HG02885 (cell line): ENCODE data around the gene ADIPOR2.
"Not testable (repeated sequence)": the region's sequence is repeated elsewhere in the genome, so short reads cannot be mapped to it uniquely, and the experiment has no call there.

Experiments used
- ATAC-seq: cut with Tn5 transposase; IDR thresholded peaks from one replicate; pipeline ENCODE4 v1.9.1; 2021; ENCODE audit warnings: mild to moderate bottlenecking; ENCODE audit not compliant: unreplicated experiment, poor library complexity

The ADIPOR2 gene

DNA sequence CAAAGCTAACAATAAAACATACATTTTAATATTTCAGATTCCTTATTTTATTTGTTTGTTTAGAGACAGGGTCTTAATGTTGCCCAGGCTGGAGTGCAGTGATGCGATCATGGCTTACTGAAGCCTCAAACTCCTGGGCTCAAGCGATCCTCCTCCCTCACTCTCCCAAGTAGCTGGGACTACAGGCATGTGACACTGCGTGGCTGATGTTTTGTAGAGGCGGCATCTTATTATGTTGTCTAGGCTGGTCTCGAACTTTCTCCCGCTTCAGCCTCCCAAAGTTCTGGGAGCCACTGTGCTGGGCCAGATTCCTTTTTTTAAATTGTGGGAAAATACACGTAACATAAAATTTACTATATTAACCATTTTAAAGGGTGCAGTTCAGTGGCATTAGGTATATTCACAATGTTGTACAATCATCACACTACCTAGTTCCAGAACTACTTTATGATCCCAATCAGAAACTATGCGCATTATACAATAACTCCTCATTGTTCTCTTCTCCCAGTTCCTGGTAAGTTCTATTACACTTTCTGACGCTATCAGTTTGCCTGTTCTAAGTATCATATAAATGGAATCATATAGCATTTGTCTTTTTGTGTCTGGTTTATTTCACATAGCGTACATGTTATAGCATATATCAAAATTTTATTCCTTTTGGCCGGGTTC is 40.3 kb downstream of the ADIPOR2 start:
- no peak for ATAC-seq

DNA sequence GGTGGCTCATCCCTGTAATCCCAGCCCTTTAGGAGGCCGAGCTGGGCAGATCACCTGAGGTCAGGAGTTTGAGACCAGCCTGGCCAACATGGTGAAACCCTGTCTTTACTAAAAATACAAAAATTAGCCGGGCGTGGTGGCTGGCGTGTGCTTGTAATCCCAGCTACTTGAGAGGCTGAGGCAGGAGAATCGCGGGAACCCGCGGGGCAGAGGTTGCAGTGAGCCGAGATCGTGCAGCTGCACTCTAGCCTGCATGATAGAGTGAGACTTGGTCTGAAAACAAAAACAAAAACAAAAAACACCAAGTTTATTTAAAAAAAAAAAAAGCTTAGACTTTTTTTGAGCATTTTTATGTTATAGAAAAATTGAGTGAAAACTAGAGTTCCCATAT is 40.8 kb downstream of the ADIPOR2 start:
- not testable (repeated sequence) for ATAC-seq

DNA sequence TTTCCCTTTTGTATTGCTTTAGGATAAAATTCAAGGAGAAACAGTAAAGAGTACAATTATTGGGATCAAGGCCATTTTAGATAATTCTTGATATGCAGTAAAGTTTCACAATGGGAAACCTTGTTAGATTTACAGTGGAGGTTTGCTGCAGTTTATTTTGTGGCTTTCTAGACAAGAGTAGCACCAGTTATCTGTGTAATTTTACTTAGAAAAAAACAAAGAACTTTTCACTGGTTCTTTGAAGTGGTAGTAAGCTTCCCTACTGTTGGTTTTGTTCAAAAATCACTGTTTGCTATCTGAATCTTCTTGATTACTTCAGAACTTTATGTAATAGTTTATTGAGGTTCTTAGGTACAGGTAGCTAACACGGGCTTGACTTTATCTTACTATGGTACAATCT is 42.0 kb downstream of the ADIPOR2 start:
- no peak for ATAC-seq

DNA sequence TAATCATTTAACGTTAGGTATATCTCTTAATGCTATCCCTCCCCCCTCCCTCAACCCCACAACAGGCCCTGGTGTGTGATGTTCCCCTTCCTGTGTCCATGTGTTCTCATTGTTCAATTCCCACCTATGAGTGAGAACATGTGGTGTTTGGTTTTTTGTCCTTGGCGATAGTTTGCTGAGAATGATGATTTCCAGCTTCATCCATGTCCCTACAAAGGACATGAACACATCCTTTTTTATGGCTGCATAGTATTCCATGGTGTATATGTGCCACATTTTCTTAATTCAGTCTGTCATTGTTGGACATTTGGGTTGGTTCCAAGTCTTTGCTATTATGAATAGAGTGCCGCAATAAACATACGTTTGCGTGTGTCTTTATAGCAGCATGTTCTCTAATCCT is 42.8 kb downstream of the ADIPOR2 start:
- ATAC-seq, result not testable (repeated sequence)

DNA sequence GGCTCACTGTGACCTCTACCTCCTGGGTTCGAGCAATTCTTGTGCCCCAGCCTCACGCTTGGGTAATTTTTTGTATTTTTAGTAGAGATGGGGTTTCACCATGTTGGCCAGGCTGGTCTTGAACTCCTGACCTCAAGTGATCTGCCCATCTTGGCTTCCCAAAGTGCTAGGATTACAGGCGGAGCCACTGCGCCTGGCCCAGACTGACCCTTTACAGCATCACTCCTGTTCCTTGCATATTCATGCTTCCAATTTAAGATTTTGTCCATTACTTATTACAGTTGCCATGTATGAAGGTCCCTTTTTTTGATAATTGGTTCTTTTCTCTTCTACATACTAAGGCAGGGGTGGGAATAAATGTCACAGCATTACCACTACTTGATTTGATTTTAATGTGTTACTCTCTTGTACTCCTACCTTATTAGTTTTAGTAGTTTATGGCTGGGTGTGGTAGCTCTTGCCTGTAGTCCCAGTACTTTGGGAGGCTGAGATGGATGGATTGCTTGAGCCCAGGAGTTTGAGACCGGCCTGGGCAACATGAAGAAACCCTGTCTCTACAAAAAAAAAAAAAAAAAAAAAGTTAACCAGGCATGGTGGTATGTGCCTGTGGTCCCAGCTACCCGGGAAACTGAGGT is 46.9 kb downstream of the ADIPOR2 start:
- ATAC-seq, result no peak

DNA sequence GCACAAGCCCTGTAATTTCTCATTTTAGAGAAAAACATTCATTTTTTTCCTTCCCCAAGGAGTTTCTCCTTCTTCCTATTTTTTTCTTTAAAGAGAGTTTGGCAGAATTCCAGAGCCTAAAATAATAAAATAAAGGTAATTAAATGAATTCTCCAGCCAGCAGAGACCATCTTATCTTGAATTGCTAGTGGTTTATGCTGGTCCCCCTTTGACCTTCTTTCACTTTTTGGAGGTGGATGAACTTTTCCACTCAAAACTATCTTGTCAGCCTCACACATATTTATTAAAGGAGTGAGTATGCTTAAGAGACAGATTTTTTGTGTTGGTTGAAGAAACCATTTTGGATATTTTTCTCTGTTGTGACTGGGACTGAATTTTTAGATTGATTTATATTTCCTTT is 47.6 kb downstream of the ADIPOR2 start:
- no peak for ATAC-seq

DNA sequence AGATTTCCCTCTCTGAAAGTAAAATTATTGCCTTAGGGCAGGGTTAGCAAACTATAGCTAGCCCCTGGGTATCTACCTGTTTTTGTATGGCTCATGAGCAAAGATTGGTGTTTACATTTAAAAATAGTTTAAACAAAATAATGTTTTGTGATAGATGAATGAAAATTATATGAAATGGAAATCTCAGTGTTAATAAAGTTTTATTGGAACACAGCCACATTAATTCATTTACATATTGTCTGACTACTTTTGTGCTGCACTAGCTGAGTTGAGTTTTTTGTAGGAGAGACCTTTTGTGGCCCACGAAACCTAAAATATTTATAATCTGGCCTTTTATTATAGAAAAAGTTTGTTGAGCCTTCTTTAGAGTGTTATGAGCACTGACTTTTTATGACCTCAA is 48.5 kb downstream of the ADIPOR2 start:
- no peak for ATAC-seq

DNA sequence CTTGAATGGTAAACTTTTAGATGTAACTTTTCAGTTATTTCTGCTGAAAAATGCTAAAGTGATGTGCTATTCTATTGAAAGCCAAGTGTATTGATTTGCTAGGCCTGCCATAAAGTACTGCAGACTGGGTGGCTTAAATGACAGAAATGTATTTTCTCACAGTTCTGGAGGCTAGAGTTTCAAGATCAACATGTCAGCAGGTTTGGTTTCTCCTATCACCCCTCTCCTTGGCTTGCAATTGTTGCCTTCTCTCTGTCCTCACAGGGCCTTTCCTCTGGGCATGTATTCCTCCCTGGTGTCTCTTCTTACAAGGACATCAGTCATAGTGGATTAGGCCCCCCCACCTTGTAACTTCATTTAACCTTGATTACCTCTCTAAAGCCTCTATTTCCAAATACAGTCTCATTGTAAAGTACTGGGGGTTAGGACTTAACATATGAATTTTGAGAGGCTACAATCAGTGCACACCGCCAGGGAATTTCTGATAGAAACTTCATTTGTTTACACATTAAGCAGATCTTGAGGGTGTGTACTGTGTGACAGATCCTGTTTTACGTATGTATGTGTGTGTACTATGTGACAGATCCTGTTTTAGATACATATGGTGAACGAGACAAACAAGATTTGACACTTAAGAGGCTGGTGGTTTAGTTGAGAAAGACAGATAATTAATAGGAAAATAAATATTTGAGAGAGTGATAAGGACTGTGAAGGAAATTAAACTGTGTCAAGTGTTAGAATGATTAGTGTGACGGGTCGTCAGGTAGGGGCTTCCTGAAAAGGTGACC is 49.5 kb downstream of the ADIPOR2 start:
- no peak for ATAC-seq

DNA sequence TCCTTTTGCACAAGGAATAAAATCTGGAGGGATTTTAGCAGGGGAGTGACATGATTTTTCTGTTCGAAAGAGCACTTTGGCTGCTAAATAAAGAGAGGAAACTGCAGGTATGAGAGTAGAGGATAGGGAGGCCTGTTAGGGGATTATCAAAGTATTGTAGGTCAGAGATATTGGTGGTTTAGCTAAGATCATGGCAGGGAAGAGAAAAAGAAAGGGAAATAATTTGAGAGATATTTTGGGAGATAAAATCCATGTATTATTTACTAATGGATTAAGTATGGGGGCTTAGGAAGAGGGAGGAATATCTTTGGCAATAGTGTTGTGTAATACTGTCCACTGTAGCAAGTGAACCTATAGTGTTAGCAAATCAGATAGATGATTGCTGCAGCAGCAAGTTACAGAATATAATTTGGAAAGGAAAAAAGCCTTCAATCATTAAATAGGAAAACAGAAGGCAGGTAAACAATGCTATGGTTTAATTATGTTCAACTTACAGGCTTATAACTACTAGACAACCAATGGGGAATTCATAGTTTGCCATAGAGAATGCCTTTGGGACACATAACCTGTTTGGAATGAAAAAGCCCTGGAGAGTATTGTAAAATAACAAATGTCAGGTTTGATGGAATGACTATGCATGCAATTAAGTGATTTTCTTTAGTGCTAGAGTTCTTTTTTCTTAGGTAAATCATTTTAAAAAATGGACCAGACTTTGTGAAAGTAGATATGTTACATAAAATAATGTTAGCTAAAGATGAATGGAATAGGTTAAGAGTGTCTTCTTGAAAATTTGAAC is 50.5 kb downstream of the ADIPOR2 start:
- no peak for ATAC-seq

DNA sequence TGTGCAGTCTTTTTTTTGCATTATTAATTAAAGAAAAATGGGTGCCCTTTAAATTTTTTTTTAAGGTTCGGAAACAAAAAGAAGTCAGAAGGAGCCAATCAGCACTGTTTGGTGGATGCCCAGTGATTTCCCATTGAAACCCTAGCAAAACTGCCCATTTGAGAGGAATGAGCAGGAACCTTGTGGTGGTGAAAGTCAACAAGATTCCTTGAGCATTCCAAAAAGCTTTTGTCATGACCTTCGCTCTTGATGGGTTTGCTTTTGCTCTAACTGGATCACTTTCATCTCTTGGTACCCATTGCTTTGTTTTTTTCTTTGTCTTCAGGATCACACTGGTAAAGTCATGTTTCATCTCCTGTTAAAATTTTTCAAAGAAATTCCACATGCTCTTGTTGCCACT is 54.1 kb downstream of the ADIPOR2 start:
- ATAC-seq, result no peak

DNA sequence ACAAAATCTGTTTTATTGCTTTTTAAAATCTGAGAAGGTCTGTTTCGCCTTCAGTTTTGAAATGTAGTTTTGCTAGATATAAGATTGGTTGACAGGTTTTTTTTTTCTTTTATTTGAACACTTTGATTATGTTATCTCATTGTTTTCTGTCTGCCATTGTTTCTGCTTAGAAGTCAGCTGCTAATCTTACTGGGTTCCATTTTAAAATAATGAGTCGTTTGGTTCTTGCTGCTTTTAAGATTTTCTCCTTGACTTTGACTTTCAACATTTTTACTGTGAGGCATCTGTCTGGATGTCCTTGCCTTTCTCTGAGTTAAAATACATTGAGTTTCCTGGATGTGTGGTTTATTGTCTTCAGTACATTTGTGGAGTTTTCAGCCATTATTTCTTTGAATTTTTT is 56.7 kb downstream of the ADIPOR2 start:
- ATAC-seq, result no peak

DNA sequence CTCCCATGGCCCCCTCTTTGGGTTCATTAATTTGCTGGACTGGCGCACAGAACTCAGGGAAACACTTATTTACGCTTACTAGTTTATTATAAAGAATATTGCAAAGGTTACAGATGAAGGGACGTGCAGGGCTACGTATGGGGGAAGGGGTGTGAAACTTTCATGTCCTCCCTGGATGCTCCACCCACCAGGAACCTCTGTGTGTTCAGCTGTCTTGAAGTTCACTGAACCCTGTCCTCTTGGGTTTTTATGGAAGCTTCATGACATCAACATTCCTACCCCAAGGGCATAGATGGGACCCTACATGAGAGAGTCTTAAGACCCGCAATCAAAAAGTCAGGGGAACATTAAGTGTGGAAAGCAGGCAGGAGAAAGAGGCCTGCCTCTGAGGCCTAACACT is 58.1 kb downstream of the ADIPOR2 start:
- ATAC-seq, result no peak

DNA sequence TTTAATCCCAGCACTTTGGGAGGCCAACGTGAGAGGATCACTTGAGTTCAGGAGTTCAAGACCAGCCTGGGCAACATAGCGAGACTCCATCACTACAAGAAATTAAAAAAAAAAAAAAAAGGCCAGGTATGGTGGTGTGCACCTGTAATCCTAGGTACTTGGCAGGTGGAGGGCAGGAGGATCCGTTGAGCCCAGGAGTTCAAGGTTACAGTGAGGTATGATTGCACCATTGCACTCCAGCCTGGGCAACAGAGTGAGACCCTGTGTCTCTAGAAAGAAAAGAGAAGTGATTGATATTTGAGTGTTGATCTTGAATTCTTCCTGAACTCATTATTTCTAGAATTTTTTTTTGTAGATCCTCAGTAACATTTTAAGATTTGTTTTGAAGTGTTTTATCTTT is 59.4 kb downstream of the ADIPOR2 start:
- no peak for ATAC-seq

DNA sequence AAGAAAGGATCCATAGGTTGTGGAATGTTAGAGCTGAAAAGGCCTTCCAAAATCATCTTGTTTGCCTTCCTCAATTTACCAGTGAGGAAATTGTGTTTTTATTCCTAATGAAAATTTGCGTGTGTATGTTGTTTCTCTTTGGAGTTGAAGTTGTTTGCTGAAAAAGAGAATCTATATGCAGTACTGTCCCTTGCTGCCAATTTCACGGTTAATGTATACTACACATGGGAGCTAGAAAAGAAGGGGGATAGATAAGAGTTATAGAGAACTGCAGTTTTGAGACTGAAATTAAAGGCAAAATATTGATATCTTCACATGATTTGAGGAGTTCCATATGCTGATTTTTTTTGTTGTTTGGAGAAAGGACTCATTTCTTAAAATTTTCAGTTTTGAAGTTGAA is 67.5 kb downstream of the ADIPOR2 start:
- no peak for ATAC-seq

DNA sequence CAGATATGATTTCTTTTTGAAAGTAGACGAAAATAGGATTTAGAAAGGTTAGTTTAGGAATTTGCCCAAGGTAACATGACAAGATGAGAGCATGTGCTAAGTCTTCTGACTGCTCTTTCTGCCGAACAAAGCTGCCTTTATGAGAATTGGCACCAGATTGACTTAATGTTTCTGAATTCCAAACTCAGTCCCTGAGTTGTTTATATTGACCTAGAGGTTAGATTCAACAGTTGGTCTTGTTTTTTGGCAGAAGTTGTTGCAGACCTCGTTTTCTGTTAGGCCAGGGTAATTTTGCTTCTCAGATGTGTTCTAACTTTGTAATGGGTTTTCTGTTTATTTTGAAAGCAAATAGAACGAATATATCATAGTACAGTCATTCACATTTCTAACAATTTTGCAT is 68.0 kb downstream of the ADIPOR2 start:
- no peak for ATAC-seq

DNA sequence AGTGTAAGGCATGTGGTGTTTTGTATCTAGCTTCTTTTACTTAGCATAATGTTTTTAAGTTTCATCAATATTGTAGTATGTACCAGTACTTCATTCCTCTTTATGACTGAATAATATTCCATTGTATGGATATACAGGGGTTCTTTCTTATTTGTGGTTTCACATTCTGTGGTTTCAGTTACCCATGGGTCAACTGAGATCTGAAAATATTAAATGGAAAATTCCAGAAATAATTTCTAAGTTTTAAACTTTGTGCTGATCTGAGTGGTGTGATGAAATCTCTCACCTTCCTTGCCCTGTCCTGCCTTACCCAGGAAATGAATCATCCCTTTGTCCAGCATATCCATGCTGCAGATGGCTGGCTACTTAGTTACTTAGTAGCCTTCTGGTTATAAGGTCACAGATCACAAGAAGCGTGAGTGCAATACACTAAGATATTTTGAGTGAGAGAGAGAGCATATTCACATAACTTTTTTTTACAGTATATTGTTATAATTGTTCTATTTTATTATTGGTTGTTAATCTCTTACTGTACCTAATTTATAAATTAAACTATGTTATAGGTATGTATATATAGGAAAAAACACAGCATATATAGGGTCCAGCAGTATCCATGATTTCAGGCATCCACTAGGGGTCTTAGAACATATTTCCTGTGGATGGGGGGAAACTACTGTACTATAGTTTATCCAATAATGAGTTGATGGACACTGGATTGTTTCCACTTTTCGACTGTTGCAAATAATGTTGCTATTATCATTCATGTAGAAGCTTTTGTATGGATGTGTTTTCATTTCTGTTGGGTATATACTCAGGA is 69.9 kb downstream of the ADIPOR2 start:
- no peak for ATAC-seq

DNA sequence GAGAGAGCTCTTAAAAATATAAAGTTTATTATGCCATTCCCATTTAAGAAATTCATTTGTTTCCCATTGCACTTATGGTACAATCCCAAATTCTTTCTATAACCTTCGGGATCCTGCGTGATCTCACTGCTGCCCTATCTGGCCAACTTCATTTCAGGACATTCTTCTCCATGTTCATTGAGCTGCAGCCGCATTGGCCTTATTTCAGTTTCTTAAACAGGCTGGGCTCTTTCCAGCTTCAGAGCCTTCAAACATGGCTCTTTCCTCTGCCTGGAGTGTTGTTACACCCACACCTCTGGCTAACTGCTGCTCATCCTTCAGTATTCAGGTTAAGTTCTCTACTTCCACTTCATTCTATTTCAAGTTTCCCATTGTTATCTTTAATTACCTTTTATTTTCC is 71.0 kb downstream of the ADIPOR2 start:
- ATAC-seq, result no peak

DNA sequence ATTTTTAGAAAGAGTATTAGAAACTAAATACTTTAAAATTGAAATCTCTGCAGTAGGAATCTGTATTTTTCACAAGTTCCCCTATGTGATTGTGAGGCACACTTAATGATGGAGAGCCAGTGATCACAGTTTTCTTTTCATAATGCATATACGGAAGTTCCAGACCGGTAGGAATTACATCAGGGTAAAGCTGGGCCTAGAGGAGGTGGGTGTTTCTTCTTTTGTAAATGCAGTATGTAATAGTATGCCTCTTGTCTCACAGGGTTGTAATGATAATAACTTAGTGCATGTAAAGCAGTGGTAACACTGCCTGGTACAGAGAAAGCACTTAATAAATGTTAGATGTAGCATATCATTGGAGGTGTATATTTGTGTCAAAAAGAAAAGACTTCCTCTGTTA is 72.3 kb downstream of the ADIPOR2 start:
- ATAC-seq, result no peak

DNA sequence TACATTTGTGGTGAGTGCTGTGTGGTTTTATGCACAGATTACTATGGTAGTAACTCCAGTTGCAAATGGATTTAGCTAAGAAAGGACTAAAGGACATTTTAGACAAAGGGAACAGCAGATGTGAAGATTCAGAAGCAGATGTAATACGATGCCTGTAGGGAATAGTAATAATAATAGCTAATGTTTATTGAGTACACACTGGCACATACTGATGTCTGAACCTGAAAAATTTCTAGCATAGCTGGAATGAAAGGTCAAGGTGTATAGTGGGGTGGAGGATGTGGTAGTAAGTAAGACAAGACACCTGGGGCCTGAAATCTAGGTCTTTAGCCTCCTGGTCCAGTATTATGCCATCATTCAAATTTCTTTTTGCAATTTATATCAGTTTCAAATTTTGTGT is 75.2 kb downstream of the ADIPOR2 start:
- ATAC-seq, result no peak
